Measurements from ENCODE around the gene SLC27A5. TPM values are rescaled to one million over a fixed set of nuclear protein-coding genes. Genes with fewer than 3 reads are reported as not detected.

Gene SLC27A5
- total RNA-seq, 1 experiment from 2014 or later = 24.9 TPM

GRCh38 chr19:58519087-58519354 is 7.2 kb upstream of the SLC27A5 start:
- peaks cover 11% of the 10 kb centered on the region for H3K36me3 ChIP-seq (ENCODE audit: insufficient read depth, low read length, poor library complexity, severe bottlenecking)
- DNase-seq (ENCODE audit: low spot score) = peak; percentile 91
- BruUV-seq (replicated peaks) = no TSS peak
- H3K4me3 ChIP-seq (ENCODE audit: low read depth, low read length, poor library complexity, severe bottlenecking) = peak overlapping the region; percentile 86
- no peaks in the 10 kb centered on the region for H3K9me3 ChIP-seq (ENCODE audit: low read depth, low read length, poor library complexity, severe bottlenecking)
- ChIA-PET POLR2A (ENCODE audit: low non-redundant PET) (interaction anchor here (0.6 kb wide), 1 partner anchor 79 kb away, joined by 3 read pairs; the partner anchor contains the start of gene ZNF132), CTCF (interaction anchor here (1.1 to 2.1 kb wide), 3 partner anchors 19 to 43 kb away, joined by 3 to 9 read pairs (median 3); partner anchors contain the start of genes TRIM28 and ZNF446)
- H3K4me1 ChIP-seq (ENCODE audit: insufficient read depth, low read length, poor library complexity, severe bottlenecking) = peaks cover 24% of the 10 kb centered on the region
- TF ChIP-seq, protein P1, sequence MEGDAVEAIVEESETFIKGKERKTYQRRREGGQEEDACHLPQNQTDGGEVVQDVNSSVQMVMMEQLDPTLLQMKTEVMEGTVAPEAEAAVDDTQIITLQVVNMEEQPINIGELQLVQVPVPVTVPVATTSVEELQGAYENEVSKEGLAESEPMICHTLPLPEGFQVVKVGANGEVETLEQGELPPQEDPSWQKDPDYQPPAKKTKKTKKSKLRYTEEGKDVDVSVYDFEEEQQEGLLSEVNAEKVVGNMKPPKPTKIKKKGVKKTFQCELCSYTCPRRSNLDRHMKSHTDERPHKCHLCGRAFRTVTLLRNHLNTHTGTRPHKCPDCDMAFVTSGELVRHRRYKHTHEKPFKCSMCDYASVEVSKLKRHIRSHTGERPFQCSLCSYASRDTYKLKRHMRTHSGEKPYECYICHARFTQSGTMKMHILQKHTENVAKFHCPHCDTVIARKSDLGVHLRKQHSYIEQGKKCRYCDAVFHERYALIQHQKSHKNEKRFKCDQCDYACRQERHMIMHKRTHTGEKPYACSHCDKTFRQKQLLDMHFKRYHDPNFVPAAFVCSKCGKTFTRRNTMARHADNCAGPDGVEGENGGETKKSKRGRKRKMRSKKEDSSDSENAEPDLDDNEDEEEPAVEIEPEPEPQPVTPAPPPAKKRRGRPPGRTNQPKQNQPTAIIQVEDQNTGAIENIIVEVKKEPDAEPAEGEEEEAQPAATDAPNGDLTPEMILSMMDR (conservative IDR thresholded peaks at IDR 0.05; ENCODE audit: low read depth, low read length) = no peak; the same call in 1 of the 2 replicates
- no peak for TF ChIP-seq EZH2 (IDR thresholded peaks at IDR 0.05; ENCODE audit: borderline replicate concordance, low read depth, low read length, poor library complexity, severe bottlenecking)
- H3K27me3 ChIP-seq (replicated peaks; ENCODE audit: insufficient read depth, low read depth, low read length, poor library complexity) = no peaks in the 10 kb centered on the region
- intact Hi-C loops (cut with micrococcal nuclease; ENCODE audit: unreplicated experiment) = no loop called here
- peak overlapping the region; percentile 97 for H3K27ac ChIP-seq (ENCODE audit: low read depth, low read length, poor library complexity, severe bottlenecking)

DNA sequence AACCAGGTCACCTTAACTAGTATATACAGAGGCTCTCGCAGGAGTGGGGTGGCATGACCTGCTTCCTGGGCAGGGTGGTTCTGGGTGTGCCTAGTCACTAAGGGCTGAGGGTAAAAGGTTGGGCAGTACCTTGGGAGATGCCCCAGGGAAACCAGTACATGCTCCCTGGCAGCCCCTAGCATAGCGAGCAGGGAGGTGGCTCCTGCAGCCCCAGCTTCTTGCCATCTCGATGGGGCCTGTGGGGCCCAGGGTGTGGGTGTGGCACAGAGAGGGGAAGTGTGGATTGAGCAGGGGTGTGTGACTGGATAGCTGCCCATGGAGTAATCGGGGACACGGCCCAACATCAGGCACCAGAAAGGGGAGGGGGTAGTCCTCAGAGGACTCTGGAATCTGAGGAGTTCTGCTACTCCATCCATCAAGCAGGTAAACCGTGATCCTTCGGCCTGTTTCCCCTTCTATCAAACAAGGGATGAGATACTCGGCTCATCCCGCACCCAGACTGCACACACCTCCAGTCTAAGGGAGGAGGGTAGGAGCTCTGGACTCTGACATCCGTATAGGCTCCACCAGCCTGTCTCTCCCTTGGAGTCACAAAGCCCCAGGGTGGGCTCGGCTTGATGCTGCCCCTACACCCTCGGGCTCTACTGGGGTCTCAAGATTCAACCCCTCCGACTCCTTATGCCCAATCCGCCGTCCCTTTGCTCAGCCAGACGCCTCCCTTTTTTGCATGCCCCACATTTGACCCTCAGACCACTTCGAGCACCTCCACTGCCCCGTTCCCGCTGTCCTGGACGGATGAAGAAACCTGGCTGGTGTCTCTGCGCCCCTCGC is 6.7 kb upstream of the SLC27A5 start:
- Histone ChIP-seq H3K9me3 (ENCODE audit: low read depth, low read length, poor library complexity, severe bottlenecking) (no peaks in the 10 kb centered on the region), H3K36me3 (ENCODE audit: insufficient read depth, low read length, poor library complexity, severe bottlenecking) (peaks cover 11% of the 10 kb centered on the region), H3K27me3 (replicated peaks; ENCODE audit: insufficient read depth, low read depth, low read length, poor library complexity) (no peaks in the 10 kb centered on the region), H3K4me1 (ENCODE audit: insufficient read depth, low read length, poor library complexity, severe bottlenecking) (peaks cover 24% of the 10 kb centered on the region), H3K4me3 (ENCODE audit: low read depth, low read length, poor library complexity, severe bottlenecking) (peak overlapping the region; percentile 86), H3K27ac (ENCODE audit: low read depth, low read length, poor library complexity, severe bottlenecking) (peak overlapping the region; percentile 97)
- BruUV-seq (replicated peaks) = no TSS peak
- ChIA-PET CTCF (interaction anchor here (1.1 to 2.1 kb wide), 4 partner anchors 20 to 43 kb away, joined by 3 to 9 read pairs (median 3); partner anchors contain the start of genes TRIM28 and ZNF446), POLR2A (ENCODE audit: low non-redundant PET) (interaction anchor here (0.6 kb wide), 1 partner anchor 79 kb away, joined by 3 read pairs; the partner anchor contains the start of gene ZNF132)
- no peak for DNase-seq (ENCODE audit: low spot score)
- TF ChIP-seq, protein P1 (conservative IDR thresholded peaks at IDR 0.05; ENCODE audit: low read depth, low read length) = peak; percentile 63; the same call in 1 of the 2 replicates
- no peak for TF ChIP-seq EZH2 (IDR thresholded peaks at IDR 0.05; ENCODE audit: borderline replicate concordance, low read depth, low read length, poor library complexity, severe bottlenecking)
- intact Hi-C loops (cut with micrococcal nuclease; ENCODE audit: unreplicated experiment) = no loop called here

GRCh38 chr19:58516964-58517833 is 5.4 kb upstream of the SLC27A5 start:
- H3K36me3 ChIP-seq (ENCODE audit: insufficient read depth, low read length, poor library complexity, severe bottlenecking) = peaks cover 11% of the 10 kb centered on the region
- H3K9me3 ChIP-seq (ENCODE audit: low read depth, low read length, poor library complexity, severe bottlenecking) = no peaks in the 10 kb centered on the region
- no TSS peak for BruUV-seq (replicated peaks)
- H3K4me3 ChIP-seq (ENCODE audit: low read depth, low read length, poor library complexity, severe bottlenecking) = no peak overlapping the region
- peaks cover 24% of the 10 kb centered on the region for H3K4me1 ChIP-seq (ENCODE audit: insufficient read depth, low read length, poor library complexity, severe bottlenecking)
- no peaks in the 10 kb centered on the region for H3K27me3 ChIP-seq (replicated peaks; ENCODE audit: insufficient read depth, low read depth, low read length, poor library complexity)
- POLR2A ChIA-PET (ENCODE audit: low non-redundant PET) = no interaction called here
- intact Hi-C loops (cut with micrococcal nuclease; ENCODE audit: unreplicated experiment) = no loop called here
- TF ChIP-seq, protein P1 (conservative IDR thresholded peaks at IDR 0.05; ENCODE audit: low read depth, low read length) = peak; percentile 31
- no peak for TF ChIP-seq EZH2 (IDR thresholded peaks at IDR 0.05; ENCODE audit: borderline replicate concordance, low read depth, low read length, poor library complexity, severe bottlenecking)
- H3K27ac ChIP-seq (ENCODE audit: low read depth, low read length, poor library complexity, severe bottlenecking) = no peak overlapping the region
- no peak for DNase-seq (ENCODE audit: low spot score)
- CTCF ChIA-PET = interaction anchor here (1.2 kb wide), 1 partner anchor 27 kb away, joined by 3 read pairs; the partner anchor contains the start of gene TRIM28

Measured in A673 (cell line).